AG20443 (cell line): ENCODE data around the gene NHS.

Experiments
- DNase-seq: peaks from one replicate; pipeline ENCODE4 v3.0.0; 2012; ENCODE audit warnings: low spot score, mixed read lengths

NHS gene

GRCh38 chrX:17674601-17675000 is 299.6 kb downstream of the NHS start:
- no peak for DNase-seq

- DNase-seq, result no peak
Measured at GRCh38 chrX:17679261-17679660, 304.3 kb downstream of the NHS start.

- DNase-seq, result no peak
Measured at GRCh38 chrX:17679820-17680219, 304.8 kb downstream of the NHS start.

GRCh38 chrX:17680732-17681413 is 305.9 kb downstream of the NHS start:
- DNase-seq, result peak; percentile 13

GRCh38 chrX:17682259-17682658 is 307.3 kb downstream of the NHS start:
- DNase-seq, result no peak

- DNase-seq, result no peak
Measured at GRCh38 chrX:17685026-17685425, 310.0 kb downstream of the NHS start.

- no peak for DNase-seq
Measured at GRCh38 chrX:17687648-17688047, 312.6 kb downstream of the NHS start.

- peak; percentile 51 for DNase-seq
Measured at GRCh38 chrX:17689971-17690409, 315.0 kb downstream of the NHS start.

GRCh38 chrX:17692709-17693346 is 317.8 kb downstream of the NHS start:
- DNase-seq, result peak; percentile 28

GRCh38 chrX:17697191-17697590 is 322.2 kb downstream of the NHS start:
- peak; percentile 10 for DNase-seq

- no peak for DNase-seq
Measured at GRCh38 chrX:17700976-17701375, 326.0 kb downstream of the NHS start.

GRCh38 chrX:17703201-17703600 is 328.2 kb downstream of the NHS start:
- no peak for DNase-seq

- DNase-seq, result no peak
Measured at GRCh38 chrX:17705211-17705610, 330.2 kb downstream of the NHS start.

GRCh38 chrX:17706676-17707075 is 331.7 kb downstream of the NHS start:
- peak; percentile 85 for DNase-seq

- DNase-seq, result no peak
Measured at GRCh38 chrX:17707731-17708130, 332.7 kb downstream of the NHS start.

GRCh38 chrX:17710871-17711301 is 335.9 kb downstream of the NHS start:
- peak; percentile 32 for DNase-seq

GRCh38 chrX:17713288-17713687 is 338.3 kb downstream of the NHS start:
- no peak for DNase-seq

GRCh38 chrX:17718649-17719165 is 343.7 kb downstream of the NHS start:
- no peak for DNase-seq

GRCh38 chrX:17719711-17720110 is 344.7 kb downstream of the NHS start:
- no peak for DNase-seq

- DNase-seq, result no peak
Measured at GRCh38 chrX:17721715-17722114, 346.7 kb downstream of the NHS start.

GRCh38 chrX:17725181-17725580 is 350.2 kb downstream of the NHS start:
- DNase-seq, result no peak

- DNase-seq, result peak; percentile 11
Measured at GRCh38 chrX:17732138-17732783, 357.3 kb downstream of the NHS start.

GRCh38 chrX:17735406-17735805 is 360.4 kb downstream of the NHS start:
- no peak for DNase-seq
